NCI-H2227 treated with DMSO at 0.1 percent for 48 hours (cell line): Measurements from ENCODE around the gene ITPRIPL2.

Experiments used
- DNase-seq: peaks from one replicate; lab custom pipeline; 2025; lab: John Stamatoyannopoulos, UW

The ITPRIPL2 gene

DNA sequence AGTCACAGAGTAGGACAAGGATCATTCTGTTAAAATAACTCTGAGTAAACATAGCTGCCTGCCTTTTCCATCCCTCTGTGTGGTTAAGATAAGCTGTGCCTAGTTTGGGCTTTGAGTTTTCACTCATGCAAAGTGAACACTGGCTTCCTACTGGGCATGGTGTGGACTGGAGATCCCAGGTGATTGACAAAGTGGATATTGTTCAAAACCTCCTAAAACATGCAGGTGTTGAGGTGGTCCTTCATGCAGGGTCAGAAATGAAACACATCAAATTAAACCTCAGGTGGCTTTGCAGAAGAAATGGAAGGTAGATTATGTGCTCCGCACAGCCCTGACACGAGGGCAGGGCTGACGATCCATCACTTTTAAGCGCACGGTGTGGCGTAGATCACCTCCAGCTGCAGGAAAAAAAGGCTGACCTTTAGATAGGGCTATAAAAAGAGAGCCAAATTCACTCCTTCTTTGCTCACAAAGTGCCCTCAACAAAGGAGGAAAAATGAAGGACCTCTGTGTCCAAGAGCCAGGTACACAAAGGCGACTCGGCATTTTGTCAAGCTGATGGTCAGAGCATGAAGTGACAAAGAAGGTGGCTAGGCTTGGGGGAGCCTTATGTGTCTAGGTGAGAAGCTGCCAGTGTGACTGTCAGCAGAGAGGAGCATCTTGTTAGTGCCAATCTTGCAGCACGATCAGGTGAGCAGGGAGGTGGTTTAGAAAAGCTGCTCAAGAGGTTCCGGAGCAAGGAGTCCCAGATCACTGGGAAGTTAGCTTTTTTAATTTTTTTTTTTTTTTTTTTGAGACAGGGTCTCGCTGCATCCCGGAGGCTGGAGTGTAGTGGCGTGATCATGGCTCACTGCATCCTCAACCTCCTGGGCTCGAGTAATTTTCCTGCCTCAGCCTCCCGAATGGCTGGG, 19.9 kb upstream of the ITPRIPL2 start:
- DNase-seq = no peak

DNA sequence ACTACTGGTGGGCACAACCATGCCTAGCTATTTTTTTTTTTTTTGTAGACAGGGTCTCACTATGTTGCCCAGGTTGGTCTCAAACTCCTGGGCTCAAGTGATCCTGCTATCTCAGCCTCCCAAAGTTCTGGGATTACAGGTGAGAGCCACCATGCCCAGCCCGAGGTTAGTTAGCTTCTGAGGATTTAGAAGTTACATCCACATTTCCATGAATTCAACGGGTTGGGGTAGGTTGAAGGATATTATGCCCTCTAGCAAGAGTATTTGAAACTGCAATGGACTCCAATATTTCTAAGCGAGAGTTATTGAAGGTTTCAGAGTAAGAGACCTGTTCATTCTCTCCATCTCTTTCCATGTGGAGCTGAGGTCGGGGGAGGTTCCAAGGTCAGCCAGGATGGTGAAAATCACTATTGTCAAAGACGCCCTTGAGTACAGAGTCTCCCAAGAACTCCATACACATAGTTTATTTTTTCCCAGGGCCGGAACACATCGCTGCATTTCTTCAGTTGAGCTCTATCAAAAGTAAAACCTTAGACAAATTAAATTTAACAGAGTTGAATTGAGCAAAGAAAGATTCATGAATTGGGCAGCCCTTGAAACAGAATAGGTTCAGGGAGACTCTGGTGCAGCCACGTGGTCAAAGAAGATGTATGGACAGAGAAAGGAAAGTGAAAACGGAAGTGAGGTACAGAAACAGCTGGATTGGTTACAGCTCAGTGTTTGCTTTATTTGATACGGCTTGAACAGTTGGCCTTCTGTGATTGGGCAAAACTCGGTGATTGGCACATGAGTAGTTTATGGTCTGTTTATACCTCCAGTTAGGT, 19.0 kb upstream of the ITPRIPL2 start:
- DNase-seq = no peak

DNA sequence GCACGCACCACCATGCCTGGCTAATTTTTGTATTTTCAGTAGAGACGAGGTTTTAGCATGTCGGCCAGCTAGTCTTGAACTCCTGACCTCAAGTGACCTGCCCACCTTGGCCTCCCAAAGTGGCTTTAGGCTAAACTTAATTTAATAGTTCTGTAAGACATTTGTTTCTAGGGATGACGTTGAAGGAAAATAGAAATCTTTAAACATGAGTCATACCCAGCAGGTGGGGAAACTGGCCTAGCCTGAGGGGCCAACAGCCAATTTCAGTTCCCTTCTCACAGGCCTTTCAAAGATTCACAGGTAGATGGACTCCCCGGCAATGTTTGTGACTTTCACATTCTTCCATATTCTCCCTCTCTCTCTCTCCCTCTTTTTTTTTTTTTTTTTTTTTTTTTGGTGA, 18.1 kb upstream of the ITPRIPL2 start:
- no peak for DNase-seq

DNA sequence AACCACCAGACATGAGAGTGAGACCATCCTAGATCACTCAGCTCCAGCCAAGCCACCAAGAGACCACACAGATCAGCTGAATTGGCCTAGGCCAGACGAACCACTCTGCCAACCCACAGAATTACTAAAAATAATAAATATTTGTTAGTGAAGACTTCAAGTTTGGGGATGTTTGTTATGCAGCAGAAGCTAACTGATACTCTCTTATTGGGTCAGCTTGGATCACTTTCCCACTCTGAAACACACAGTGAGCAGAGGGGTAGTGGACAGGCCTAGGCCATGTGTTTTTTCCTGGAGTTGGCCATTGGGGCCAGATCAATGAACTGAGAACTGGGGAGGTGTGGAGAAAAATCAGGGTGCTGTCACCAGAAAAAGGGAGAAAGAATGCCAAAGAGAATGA, 15.6 kb upstream of the ITPRIPL2 start:
- no peak for DNase-seq

DNA sequence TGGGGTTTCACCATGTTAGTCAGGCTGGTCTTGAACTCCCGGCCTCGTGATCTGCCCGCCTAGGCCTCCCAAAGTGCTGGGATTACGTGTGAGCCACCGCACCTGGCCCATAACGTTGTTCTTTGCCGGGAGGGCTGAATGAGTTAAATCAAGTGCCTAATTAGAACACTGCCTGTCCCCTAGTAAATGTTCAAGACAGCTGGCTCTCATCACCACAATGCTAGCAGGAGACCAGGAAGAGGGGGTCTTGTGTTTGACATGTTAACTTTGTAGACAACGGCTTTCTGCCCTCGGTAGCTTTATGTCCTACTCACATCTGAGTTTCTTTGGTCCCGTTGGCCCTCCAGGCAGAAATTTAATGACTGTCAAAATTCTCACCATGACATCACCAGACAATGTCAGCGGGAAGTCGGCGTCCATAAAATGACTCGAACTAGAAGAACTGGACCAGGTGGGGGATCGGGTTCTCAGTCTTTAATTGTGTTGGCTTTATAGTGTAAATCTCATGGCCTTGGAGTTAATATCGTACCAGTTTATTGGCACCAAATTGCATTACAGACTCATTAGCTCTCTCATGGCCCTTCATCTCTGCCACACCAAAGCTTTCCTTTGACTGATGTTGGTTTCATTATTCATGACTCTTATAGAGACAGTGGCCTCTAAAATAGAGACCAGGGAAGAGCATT, 11.4 kb upstream of the ITPRIPL2 start:
- no peak for DNase-seq

DNA sequence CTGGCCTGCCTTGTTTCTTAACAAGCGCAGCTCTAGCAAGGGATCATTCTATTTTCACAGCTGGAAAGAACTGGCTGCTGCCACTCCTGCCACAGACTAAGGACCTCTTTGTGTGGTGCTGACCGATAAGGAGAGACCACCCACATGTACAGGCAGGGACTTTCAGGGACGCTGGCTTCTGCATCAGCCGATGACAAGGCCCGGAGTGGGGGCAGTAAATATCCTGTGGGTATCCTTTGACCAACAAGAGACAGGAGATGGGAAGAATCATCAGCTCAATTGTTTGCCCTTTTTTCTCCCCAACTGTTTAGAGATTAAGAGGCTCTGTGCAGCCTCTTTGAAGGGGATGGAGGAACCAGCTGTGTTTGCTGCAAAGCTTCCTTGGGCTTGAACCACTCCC, 9.2 kb upstream of the ITPRIPL2 start:
- DNase-seq = no peak

DNA sequence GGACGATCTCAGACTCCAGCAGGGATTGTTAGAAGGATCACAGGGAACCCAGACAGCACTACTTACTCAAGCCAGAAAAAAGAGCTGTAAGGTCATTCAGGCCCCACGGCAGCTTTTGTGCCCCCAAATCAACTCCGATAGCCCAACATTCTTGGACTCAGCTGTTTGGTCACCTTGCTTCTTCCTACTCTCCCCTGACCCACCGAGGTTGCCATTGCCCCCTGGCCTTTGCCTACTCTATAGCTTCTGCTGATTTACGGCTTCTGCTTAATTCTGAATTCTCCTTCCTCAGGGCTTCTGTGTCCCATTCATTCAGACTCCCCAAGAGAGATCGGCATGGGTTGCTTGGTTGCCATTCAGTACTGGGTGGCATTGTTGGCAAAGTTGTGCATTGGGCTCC, 8.6 kb upstream of the ITPRIPL2 start:
- no peak for DNase-seq

DNA sequence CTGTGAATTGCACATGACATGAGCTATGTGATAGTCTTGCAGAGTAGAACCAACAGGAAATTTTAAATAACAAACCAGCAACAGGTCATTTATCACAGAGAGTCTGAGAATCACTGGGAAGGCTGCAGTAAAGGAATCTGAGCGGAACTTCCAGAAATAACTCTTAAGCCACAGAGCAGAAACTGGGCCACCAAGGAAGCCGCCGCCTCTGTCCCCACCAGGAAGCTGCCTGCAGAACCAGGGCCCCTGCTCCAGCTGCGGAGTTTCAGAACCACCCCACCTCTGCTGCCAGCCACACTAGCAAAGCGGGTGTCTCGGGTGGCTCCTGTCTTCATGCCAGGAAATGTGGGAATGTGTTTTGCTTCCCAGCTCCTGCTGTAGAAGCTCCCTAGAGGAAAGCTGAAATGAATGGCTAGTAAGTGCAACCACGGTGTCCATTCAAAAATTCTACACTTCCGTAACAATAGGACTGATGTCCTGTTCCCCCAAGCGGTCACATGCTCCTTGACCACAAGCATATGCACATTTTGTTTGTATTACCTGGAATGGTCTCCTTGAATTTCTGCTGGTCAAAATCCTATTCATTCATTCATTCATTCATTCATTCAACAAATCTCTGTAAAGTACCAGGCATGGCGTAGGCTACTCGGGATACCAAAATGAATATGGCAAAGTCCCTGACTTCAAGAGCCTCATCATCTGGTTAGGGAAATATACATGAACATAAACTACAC, 7.7 kb upstream of the ITPRIPL2 start:
- no peak for DNase-seq

DNA sequence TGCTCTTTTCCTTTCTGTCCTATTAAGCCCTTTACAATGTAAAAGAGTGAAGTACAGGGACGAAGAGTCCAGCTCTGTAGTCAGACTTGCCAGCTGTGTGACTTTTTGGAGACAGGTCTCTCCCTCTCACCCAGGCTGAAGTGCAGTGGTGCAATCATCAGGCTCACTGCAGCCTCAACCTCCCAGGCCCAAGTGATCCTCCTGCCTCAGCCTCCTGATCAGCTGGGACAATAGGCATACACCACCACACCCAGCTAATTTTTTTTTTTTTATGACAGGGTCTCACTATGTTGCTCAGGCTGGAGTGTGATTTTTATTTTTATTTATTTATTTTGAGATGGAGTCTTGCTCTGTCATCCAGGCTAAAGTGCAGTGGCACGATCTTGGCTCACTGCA, 7.1 kb upstream of the ITPRIPL2 start:
- DNase-seq = no peak

DNA sequence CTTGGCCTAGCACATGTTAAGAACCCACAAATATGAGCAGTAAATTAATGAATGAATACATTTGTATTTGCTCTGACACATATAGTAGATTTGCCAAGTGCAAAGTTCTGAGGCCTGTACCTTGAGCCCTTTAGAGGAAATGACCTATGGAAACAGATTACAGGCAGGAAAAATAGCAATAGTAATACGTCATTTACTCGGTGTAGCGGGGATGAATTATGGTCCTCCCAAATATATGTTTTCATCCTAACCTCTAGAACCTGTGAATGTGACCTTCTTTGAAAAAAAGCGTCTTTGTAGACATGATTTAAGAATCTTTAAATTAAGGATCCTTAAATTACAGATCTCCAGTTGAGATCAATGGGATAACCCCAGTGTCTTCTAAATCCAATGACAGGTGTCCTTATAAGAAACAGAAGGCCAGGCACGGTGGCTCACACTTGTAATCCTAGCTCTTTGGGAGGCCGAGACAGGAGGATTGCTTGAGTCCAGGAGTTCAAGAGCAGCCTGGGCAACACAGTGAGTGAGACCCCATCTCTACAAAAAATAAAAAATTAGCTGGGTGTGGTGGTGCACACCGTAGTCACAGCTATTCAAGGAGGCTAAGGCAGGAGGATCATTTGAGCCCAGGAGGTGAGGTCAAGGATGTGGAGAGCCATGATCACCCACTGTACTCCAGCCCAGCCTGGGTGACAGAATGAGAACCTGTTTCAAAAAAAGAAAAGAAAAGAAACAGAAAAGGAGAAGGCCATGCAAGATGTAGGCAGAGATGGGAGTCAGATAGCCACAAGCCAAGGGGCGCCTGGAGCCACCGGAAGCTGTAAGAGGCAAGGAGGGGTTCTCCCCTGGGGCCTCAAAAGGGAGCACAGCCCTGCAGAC, 5.1 kb upstream of the ITPRIPL2 start:
- DNase-seq = no peak

DNA sequence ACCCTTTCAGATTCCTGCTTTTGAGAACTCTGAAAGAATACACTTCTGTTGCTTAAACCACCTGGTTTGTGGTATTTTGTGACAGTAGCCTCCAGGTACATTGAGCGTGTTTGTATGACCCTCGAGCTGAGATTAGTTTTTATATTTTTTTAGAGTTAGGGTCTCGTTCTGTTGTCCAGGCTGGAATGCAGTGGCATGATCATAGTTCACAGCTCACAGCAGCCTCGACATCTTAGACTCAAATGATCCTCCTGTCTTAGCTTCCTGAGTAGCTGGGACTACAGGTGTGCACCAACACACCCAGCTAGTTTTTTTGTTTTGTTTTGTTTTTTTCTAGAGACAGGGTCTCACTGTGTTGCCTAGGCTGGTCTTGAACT, 4.5 kb upstream of the ITPRIPL2 start:
- DNase-seq = no peak

DNA sequence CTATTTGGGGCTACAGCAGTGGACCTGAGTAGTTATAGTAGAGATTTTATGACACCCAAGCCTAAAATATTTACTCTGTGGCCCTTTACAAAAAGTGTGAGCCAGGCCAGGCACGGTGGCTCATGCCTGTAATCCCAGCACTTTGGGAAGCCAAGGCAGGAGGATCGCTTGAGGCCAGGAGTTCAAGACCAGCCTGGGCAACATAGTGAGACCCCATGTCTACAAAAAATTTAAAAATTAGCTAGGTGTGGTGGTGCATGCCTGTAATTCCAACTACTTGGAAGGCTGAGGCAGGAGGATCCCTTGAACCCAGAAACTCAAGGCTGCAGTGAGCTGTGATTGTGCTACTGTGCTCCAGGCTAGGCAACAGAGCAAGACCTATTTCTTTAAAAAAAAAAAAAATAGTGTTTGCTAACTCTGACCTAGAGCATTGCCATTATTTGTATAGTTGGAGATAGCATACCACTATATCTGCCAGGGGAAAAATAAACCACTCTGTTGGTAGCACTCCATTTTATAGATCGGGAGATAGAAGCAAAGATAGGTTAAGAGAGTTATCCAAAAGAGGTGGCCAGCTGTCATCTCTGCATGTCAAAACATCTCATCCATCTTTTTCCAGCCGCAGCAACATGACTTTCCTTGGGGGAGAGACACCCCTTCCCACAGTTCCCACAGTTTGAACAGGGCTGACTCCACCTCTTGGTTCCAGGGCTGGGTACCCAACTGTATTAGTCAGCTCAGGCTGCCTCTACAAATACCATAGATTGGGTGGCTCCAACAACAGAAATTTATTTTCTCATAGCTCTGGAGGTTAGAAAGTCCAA, 3.0 kb upstream of the ITPRIPL2 start:
- DNase-seq = no peak

DNA sequence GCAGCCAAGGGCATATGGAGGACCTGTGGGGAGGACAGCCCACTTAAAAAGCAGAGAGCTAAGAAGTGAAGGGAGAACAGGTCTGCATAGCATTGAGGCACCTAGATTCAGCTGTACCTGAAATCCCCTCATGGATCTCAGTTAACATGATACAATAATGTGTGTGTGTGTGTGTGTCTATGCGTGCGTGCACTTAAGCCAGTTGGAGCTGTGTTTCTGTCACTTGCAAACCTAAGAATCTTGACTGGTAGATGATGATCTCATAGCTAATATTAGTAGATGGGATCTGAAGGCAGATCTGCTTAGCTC, 1.7 kb upstream of the ITPRIPL2 start:
- no peak for DNase-seq

DNA sequence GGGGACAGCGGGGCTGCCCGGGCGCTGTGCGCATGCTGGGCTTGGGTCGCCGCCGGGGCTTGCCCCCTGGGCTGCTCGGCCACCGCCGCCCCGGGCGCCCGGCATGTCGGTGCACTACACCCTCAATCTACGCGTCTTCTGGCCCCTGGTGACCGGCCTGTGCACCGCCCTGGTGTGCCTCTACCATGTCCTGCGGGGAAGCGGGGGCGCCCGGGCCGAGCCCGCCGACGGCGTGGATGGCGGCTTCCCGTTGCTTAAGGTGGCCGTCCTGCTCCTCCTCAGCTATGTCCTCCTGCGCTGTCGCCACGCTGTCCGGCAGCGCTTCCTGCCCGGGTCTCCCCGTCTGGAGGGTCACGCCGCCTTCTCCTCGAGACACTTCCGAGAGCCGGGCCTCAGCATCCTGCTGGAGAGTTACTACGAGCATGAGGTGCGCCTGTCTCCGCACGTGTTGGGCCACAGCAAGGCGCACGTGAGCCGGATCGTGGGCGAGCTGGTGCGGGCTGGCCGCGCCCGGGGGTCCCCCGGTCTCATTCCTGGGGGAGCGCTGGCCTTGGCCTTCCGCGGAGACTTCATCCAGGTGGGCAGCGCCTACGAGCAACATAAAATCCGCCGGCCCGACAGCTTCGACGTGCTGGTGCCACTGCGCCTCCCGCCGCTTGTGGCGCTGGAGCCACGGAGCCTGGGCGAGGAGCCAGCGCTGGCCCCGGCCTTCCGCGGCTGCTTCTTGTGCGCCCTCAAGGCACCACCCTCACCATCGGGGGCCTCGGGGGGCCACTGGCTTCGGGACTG, 789 bp downstream of the ITPRIPL2 start:
- DNase-seq = no peak

DNA sequence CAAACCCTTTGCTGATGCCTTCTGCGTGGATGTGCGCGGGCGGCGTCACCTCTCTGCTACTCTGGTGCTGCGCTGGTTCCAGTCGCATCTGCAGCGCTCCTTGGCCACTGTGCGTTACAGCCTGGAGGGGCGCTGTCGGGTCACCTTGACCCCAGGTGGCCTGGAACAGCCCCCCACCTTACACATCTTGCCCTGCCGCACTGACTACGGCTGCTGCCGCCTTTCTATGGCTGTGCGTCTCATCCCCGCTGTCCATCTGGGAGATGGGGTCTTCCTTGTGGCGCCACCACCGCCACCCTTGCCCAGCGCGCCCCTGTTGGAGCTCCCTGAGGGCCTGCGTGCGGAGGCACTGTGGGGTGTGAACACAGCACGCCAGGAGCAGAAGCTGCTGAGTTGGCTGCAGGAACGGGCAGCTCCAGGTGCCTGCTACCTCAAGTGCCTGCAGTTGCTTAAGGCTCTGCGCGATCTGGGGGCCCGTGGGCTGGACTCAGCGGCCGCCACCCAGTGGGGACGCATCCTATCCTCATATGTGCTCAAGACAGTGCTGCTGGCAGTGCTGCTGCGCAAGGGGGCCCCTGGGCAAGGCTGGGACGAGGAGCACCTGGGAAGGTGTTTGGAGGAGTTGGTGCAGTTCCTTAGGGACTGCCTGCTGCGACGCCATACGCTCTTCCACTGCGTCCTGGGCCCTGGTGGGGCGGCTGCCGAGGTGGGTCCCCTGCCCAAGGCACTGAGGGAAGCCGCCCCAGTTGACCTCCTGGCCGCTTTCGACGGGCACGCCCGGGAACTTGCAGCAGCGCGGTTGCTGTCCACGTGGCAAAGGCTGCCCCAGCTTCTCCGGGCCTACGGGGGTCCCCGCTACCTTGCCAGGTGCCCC, 1.6 kb downstream of the ITPRIPL2 start:
- no peak for DNase-seq

DNA sequence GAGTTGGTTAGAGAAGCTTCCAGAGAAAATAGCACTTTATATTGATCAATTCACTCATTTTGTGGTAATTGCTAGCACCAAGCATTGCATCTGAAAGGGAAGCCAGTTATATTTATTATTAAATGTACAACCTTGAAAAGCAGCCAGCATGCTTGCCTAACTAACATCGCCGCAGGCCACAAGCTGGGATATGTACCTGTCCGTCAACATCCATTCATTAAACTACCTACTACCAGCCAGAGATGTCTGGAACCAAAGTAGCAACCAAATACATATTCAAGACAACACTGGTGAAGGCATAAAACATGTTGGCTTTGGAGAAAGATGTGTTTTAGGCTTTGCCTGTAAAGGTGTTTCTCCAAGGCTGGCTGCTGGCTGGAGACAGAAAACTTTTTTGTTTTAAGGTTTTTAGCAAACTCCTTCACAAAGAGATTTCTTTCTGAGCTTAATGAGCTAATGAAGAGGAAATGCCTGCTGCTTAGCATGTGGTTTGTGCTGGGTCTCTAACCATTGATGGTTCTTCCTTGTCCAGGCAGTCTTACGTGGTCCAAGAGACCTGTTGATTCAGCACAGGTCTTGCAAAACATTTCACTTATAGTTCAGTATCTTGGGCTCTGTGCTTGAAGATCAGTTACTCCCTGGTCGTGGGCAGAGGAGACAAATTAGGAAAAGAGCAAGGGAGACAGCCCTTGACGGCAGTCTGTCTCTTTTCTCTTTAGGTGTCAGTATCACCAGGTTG, 3.1 kb downstream of the ITPRIPL2 start:
- no peak for DNase-seq

DNA sequence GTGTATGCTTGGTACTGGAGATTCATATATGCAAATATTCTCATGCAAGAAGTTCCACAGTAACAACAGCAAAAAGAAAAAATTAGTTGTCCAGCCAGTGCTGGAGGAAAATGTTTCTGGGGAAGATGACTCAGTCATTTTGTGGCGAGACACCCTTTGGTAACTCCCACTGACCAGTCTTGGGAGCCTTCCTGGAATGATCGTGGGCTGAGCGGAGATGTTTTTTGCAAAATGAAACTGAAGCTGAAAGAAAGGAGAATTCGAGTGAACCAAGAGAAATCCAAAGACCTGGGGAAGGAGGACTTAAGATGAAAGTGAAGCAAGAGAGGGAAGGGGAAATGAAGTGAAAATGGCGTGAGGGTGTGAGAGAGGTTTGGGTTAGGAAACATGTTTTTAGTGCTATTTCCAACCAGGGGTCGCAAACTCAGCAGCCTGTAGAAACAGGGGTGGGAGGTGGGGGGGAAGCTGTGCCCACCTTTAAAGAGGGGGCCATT, 5.2 kb downstream of the ITPRIPL2 start:
- no peak for DNase-seq

DNA sequence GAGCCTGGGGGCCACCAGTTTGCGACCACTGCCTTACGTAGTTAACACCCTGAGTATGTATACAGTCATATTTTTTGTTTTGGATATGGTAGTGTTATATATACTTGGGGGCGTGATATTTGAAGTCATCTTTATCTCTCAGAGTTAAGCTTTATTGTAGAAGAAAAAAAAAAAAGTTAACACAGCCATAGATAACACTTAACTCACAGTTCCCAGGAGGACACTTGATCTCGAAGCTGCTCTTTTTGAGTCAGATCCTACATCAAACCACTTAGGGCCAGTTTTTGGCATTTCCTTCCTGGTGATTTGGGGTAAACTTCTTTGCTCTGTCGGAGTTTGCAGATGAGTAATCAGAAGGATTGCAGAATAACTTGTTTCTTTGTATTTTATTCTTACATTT, 5.8 kb downstream of the ITPRIPL2 start:
- DNase-seq = no peak
